Hepatocyte (in vitro differentiated cells): ENCODE measurements around the gene CTF1.

Source experiments
- CTCF ChIP-seq: fragments of 200-600 bp; sonication (generic); IDR thresholded peaks from 2 replicates; pipeline ENCODE4 v1.5.1; 2016; ENCODE audit warnings: antibody characterized with exemption, mild to moderate bottlenecking; ENCODE audit not compliant: poor library complexity
- EZH2 ChIP-seq: fragments of 200-600 bp; sonication (generic); IDR thresholded peaks from 2 replicates; pipeline ENCODE4 v1.6.1; 2016; ENCODE audit warnings: antibody characterized with exemption, mild to moderate bottlenecking, borderline replicate concordance

GRCh38 chr16:30934827-30935557, 38.6 kb downstream of the CTF1 start:
- TF ChIP-seq CTCF, result peak; percentile 43
- no peak for TF ChIP-seq EZH2
